GM21737 (cell line): ENCODE measurements around the gene FMN2.
"Not testable (repeated sequence)": the region's sequence is repeated elsewhere in the genome, so short reads cannot be mapped to it uniquely, and the experiment has no call there.

Source experiments
- ATAC-seq: cut with Tn5 transposase; IDR thresholded peaks from one replicate; pipeline ENCODE4 v1.9.1; 2021; ENCODE audit warnings: mild to moderate bottlenecking, moderate library complexity; ENCODE audit not compliant: unreplicated experiment

The FMN2 gene

DNA sequence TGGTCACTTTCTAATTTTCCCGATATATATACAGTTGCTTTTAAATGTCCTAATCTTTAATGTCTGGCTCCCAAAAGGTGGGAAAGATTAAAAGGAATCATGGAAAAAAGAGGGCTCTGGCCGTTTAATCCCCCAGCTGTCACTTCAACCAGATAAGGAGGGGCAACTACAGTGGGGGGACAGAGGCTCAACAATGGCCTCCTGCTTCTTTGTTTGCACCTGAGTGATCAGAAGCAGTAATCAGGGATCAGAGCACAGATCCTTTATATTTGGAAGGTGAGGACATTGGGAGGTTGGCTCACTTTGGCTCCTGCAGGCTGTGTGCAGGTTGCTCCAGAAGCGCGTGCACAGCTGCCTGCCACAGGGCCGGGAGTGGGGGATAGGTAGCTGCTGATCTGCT is 212.8 kb downstream of the FMN2 start:
- ATAC-seq, result no peak

DNA sequence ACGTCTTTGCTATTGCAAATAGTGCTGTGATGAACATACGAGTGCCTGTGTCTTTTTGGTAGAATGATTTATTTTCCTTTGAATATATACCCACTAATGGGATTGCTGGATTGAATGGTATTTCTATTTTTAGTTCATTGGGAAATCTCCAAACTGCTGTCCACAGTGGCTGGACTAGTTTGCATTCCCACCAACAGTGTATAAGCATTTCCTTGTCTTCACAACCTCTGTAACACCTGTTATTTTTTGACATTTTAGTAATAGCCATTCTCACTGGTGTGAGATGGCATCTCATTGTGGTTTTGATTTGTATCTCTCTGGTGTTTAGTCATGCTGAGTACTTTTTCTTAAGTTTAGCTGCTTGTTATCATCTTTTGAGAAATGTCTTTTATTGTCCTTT is 215.0 kb downstream of the FMN2 start:
- no peak for ATAC-seq

DNA sequence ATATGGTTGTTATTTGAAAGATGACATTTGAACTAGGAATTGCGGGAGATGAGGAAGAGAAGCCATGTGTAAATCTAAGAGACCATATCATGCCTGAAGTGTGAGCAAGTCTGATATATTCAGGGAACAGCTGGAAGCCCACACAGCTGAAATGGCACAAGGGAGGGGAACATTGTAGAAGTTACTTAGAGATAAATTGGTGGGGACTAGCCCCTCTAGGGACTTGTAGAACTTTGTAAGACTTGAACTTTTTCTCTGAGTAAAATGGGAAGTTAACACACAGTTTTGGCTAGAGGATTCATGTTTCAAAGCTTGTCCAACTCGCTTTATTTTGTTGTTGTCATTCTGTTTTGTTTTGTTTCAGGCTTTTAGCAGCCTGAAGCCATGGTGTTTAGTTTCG is 216.4 kb downstream of the FMN2 start:
- no peak for ATAC-seq

DNA sequence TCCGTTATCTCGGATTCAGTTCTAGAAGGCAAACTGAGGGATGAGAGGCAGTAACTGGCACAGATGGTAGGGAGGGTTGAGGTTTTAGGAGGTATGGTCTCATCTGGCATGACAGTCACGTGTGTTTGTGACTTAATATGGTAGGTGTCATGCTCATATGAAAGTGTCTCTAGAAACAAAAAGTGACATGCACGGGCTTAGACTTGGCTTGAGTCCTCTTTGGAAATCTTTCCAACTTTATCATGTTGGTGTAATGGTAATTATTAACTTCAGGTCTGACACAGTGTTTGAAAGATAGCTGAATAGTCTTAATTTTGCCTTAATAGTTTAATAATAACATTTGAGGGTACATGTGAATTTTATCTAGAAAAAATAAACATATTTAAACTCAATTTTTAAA is 218.1 kb downstream of the FMN2 start:
- ATAC-seq, result no peak

DNA sequence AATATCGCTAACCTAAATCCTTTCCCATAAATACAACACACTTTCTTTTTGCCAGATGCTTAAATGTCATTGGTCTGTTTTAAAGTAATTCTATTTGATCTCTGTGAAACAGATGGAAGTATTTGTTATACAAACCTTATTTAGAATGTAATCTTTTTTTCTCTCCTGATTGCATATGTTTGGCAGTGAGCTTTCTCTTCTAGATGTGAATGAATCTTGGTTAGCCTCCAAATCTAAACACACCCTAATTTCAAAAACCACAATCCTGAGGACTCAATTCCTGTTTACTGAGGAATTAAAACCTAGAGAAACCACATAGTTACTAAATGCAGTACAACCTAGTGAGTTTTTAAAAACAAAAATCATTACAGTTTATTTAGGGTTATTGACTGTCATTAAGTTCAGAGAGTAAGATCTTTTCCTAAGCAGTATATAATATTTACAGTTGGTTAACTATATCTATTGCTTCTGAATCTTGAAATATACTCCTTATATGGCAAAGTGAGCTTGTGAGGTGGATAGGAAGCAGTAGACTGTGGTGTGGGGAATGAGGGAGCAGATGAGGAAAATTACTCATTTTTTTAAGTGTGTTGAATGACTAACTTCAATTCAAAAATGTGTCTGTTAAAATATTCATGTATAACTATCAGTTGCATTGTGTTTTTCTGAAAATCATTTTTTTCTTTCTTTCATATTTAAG is 218.7 kb downstream of the FMN2 start:
- ATAC-seq, result no peak

DNA sequence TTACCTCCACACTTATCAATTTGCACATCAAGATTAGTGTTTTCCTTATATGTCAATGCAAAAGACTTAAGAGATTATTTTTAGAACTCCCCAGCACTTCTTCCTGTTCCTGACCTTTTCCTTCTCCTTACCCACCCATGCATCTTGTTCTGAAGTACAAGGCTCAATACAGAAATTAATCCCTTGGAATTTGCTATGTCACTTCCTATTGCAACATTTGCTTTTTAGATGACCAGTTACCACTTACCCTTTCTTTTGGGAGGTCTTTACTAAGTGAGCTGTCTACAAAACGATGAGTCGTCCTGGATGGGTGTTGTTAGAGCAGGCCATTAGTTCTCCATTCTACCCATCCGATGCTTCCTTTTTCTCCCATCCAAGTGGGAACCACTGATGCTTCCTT is 221.2 kb downstream of the FMN2 start:
- ATAC-seq, result no peak

DNA sequence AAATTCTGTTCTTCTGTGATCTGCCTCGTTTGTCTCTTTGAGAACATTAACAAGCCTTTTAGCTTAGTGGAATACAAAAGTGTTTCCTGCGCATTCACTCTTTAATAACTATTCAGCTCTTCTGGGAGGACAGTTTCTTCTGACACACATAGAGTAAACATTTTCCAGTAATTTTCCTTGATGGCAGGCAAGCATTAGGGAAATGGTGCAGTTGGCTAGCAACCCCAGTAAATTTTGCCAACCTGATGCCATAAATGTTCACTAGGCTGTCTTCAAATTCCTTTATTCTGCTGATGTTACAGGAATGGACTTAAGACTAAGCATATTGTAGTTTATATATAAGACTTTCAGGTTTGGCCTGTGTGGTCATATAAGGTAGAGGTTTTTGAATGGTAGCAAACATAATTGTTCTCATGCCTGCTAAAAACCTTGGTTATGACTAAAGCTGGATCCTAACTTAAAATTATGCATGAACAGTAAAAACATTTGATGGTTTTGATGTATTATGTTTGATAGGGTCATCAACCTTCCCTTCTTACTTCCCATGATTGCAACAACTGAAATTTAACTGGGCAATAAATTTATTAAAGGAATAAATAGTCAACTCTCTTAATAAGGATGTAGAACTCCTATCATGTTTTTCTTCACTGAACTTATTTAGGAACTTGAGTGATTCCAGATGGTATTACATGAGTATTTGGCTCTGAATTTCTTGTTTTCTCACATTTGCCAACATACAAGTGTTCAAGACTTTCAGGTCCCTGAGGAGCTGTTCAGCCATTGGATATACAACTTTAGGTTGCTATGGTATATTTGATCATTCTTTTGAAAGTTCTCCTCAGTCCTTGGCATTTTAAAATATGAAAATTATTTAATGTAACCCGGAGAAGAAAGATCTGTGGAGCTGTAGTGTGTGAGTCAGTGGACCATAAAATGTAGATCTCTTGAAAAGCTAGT is 223.4 kb downstream of the FMN2 start:
- no peak for ATAC-seq

DNA sequence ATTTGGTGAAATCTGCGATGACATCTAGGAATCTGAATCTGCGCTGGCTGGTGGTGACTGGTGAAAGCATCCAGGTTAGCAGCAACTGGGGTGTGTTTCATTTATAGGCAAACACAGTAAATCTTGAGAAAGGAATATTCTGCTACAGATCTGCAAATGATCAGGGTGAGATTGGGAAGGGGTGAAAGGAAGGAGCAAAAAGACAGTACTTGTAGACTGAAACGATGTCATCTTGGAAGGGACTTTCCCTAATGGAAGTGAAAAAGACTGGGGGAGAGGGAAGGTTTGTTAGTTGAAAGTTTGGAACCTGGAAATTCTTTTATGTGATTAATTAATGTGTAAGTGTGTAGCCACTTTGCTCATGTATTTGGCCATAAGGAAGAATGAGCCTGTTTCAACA is 228.3 kb downstream of the FMN2 start:
- ATAC-seq, result no peak

DNA sequence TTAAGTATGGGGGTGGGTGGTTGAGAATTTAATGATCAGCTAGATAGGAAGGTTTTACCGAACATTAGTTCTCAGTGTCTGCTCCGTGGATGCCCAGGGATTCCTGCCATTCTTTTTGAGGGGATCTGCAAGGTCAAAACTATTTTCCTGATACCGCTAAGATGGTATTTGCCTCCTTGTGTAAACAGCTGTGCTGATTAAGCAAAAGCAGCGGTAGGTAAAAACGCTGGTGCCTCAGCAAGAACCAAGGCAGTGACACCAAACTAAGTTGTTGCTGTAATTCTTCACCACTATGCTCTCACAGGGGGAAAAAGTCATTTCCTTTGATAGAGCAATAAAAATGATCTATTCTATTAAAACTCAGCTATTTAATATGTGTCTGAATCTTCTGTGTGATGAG is 229.0 kb downstream of the FMN2 start:
- no peak for ATAC-seq

DNA sequence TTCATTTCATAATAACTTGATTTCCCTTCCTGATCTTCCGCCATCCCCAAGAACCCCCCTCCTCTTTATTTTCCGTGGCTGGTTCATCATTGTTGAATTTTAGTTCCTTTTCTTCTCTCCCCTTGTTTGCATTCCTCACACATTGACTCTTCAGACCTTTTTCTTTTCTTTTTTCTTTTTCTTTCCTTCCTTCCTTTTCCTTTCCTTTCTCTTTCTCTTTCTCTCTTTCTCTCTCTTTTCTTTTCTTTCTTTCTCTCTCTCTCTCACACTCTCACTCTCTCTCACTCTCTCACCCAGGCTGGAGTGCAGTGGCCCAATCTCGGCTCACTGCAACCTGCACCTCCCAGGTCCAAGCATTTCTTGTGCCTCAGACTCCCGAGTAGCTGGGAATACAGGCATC is 231.3 kb downstream of the FMN2 start:
- ATAC-seq, result no peak

DNA sequence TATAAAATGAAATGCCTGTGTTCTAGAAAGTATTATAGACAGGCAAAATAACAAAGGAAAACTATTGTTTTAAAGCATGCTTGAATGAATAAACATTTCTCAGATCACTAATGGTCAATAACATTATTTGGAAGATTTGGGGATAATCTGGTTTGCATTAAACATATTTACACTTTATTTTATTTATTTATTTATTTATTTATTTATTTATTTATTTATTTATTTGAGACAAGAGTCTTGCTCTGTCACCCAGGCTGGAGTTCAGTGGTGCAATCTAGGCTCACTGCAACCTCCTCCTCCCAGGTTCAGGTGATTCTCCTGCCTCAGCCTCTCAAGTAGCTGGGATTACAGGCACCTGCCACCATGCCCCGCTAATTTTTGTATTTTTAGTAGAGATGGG is 236.7 kb downstream of the FMN2 start:
- ATAC-seq, result not testable (repeated sequence)

DNA sequence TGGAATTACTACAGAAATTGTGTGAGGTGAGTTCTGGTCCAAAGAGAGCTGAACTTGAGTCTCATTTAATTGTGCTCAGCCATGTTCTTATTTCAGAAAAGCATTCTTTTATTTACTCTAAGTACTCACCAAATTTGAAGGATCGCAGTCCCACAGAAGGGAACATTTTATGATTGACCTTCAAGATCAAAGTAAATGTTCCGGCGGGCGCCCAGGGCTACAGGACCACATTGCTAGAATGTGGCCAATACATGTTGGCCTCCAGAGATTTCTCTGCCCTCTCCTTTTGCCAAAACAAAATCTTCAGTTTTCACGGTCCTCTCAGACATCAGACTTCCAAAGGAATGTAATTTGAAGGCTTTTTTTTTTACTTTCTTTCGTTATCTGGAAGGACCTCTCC is 237.8 kb downstream of the FMN2 start:
- ATAC-seq, result no peak

DNA sequence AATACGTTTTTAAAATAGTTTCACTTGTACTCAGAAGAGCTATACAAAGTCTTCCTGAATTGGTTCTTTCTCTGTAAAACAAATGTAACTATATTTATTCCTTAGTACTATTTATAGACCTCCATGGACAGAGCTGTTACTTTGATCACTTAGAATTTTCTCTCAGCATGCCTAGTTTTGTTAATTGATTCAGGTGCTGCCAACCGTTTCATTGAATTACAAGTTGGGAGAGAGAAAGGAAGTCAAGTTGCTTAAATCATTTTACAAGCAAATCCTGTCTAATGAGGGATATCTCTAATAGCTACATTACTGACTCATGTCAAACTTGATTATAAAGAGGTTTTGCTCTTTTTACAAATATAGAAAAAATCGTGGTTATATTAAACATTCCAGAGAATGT is 241.0 kb downstream of the FMN2 start:
- ATAC-seq, result no peak

DNA sequence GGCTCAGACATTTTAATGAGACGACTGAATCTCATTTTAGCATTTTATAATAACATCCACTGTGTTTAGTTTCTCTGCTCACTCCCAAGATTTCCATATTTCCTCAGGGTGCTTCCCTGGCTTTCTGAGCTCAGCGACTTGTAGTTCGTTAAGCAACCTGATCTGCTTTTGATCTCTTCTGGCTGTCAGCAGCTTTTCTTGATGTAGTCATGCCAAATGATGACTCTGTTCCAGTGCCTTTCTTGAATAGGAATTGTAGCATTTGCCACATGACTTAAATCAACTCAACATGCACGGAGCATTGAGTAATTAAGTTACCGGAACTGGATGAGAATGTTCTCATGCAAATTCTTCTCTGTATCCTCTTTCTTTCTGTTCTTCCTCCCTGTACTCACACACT is 246.1 kb downstream of the FMN2 start:
- ATAC-seq, result no peak

DNA sequence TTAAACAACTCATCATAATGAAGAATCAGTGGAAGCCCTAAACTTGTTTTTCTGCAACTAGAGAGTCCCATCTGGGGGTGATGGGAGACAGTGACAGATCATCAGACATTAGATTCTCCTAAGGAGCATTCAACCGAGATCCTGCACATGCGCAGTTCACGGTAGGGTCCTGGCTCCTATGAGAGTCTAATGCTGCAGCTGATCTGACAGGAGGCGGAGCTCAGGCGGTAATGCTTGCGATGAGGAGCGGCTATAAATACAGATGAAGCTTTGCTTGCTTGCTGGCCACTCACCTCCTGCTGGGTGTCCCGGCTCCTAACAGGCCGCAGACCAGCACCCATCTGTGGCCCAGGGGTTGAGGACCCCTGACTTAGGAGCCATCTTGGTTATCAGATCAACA is 247.2 kb downstream of the FMN2 start:
- ATAC-seq, result no peak

DNA sequence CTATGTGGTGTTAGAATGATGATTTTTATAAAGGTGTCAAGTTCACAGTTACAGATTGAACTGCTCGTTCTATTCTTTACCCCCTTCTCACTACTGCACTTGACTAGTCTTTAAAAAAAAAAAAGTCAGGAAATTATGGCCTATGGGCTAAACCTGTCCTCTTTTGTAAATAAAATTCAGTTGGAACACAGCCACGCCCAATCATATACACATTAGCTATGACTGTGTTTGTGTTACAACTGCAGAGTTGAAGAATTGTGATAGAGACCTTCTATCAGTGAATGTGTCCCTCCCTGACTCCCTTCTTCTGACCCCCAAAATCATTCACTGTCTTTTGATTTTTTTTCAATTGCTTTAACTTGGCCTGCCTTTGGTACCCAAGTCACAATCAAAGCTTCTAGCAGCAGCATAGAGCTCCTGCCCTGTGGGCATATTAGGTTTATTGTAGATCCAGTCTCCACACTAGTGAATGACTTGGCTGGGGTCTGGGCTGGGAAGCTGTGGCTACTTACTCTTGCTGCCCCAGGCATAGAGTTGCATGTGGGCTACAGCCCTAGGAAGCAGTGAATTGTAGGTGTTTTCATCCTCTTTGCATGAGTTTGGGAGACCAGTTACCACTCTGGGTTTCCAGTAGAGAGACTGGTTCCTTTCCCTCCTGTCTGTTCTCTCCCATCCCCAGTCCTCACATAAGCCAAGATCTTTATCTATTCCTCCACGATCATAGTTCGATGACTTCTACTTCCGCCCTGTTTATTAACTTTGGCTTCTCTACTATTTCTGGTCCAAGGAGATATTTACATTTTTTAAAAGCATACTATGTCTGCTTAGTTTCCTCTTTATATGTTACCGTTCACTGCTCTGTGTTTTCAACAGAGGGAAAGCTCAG is 249.9 kb downstream of the FMN2 start:
- no peak for ATAC-seq

DNA sequence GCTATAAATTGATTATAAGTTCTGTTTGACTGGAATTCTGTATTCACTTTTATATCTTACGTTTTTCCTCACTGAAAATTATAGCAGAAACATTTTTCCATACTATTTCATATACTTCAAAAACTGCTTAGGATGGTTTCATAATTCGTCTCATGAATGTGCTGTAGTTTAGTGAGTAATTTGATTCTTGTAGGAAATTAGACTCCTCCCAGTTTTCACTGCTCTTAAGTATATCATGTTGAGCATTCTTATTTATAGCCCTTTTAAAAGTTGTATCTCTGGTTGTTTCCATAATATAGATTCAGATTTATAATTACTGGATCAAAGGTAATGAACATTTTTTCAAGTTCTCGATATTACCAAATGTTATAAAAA is 250.6 kb downstream of the FMN2 start:
- no peak for ATAC-seq

DNA sequence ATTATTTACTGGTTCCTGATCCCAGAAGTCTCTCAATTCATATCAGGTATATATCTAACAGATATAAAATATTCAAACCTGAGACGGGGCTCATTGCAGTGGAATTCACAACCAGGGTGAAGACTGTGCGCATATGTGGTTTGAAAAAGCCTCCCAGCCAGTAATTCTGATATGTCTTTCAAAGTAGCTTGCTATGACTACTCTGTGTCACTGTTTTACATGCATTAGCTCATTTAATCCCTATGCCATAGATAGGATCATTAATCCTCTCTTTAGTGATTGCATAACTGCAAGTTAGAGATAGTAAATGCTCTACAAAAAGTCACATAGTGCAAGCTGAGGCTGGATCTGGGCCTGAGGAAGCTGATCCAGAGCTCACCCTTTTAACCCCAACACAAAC is 251.4 kb downstream of the FMN2 start:
- no peak for ATAC-seq

DNA sequence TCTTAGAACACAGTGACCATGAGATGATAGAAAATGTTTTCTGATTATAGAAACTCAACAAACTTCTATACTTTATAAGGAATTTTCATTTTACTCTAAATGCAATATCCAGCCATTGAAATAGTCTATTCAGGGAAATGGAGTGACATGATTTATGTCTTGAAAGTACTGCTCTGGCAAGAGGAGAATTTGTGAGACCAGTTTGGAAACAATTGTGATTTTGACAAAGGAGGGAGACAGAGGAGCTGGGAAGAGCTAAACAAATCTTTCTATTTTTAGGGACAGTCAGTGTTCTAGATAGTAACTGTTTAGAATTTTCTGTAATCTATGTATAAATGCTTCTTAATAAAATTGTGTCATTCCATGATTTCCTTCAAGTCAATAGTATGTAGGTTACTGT is 252.3 kb downstream of the FMN2 start:
- no peak for ATAC-seq

DNA sequence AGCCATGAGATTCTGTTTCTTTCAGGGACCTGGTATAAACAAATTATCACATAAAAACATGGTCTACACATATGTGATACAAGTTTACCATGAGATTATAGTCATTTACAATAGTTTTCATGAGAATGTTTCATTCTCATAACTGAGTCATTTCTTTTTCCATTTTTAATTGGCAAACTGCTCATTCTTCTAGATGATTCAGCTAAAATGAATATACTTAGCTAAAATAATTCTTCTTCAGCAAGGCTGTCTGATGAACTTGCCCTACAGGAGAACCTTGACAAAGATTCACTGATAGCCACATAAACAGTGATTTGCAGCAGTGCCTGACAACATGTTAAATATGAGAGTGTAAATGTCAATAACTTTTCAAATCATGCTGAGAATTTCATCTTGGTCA is 253.2 kb downstream of the FMN2 start:
- ATAC-seq, result no peak

DNA sequence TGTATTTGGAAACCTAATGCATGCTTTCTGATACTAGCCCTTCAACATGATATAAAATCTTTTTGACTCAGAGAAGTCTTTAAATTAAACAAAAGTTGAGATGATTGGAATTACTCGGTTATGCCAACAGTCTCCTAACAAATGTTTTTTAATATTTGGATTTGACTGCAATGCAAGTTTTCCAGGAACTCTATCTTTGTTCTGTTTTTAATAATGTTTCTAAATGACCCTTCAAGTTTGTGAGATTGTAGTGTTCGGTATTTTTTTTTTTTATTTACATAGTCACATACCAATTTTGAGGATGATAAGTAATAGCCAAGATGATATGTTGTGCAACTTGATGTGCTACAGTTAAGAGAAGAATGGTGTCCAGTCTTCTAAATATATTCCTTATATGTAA is 258.0 kb downstream of the FMN2 start:
- ATAC-seq, result no peak
